ENCODE data around the gene CHI3L2. TPM values are rescaled to one million over a fixed set of nuclear protein-coding genes. Genes with fewer than 3 reads are reported as not detected.
A peak's percentile ranks its signal among the peaks of the same experiment; 100 is the strongest.

Gene CHI3L2
- total and polyA plus RNA-seq, 2 experiments from 2014 or later = 0.68 TPM; not detected in 1

- peak overlapping the region; percentile 62; the same call in 2 of the 3 replicates for H3K4me3 Mint-ChIP-seq
- H3K9me3 Mint-ChIP-seq = no peaks in the 10 kb centered on the region
- H3F3A ChIP-seq (replicated peaks; ENCODE audit: low read depth) = no peaks in the 10 kb centered on the region
- peak; percentile 35 for DNase-seq (ENCODE audit: low spot score)
- H3K36me3 Mint-ChIP-seq (ENCODE audit: low read depth) = no peaks in the 10 kb centered on the region
- H3K27ac Mint-ChIP-seq = no peak overlapping the region
- no peaks in the 10 kb centered on the region for H4K20me1 ChIP-seq (replicated peaks; ENCODE audit: insufficient read depth)
- H3K9me2 ChIP-seq (ENCODE audit: insufficient read depth) = peaks cover 4% of the 10 kb centered on the region
- H3K27ac ChIP-seq (ENCODE audit: low read depth) = no peak overlapping the region
- TF ChIP-seq ZNF114 (CRISPR knock-in tag; IDR thresholded peaks at IDR 0.05) = no peak
- peak; percentile 18 to 22; a peak in 1 of 4 replicates for TF ChIP-seq CTCF (conservative IDR thresholded peaks at IDR 0.05; ENCODE audit: low read depth in 2 of 2)
- no peak for TF ChIP-seq JUNB (IDR thresholded peaks at IDR 0.05; ENCODE audit: unreplicated experiment)
- TF ChIP-seq EZH2phosphoT487 (IDR thresholded peaks at IDR 0.05; ENCODE audit: unreplicated experiment) = no peak
- TF ChIP-seq NANOG (IDR thresholded peaks at IDR 0.05; ENCODE audit: borderline replicate concordance) = no peak
- no peak for TF ChIP-seq CREB1 (CRISPR knock-in tag; IDR thresholded peaks at IDR 0.05; ENCODE audit: low read depth)
- H3K4me2 ChIP-seq = peak overlapping the region; percentile 18
- peak overlapping the region; percentile 15; the same call in 1 of the 2 replicates for H3K4me3 ChIP-seq
- peak overlapping the region; percentile 88 for H2AFZ ChIP-seq
- peak; percentile 85 for ATAC-seq
- H3K4me1 Mint-ChIP-seq = peaks cover 16% of the 10 kb centered on the region
- H3K79me2 ChIP-seq (replicated peaks; ENCODE audit: insufficient read depth) = no peaks in the 10 kb centered on the region
- peaks cover 3% of the 10 kb centered on the region for H3K27me3 Mint-ChIP-seq (ENCODE audit: insufficient read depth, low read depth, poor library complexity)
- no peaks in the 10 kb centered on the region for H3K27me3 ChIP-seq (ENCODE audit: insufficient read depth)
- no peaks in the 10 kb centered on the region for H3K36me3 ChIP-seq (ENCODE audit: insufficient read depth)
- peaks cover 12% of the 10 kb centered on the region for H3K4me1 ChIP-seq (ENCODE audit: insufficient read depth)
These were observed 43.4 kb downstream of the CHI3L2 start for GRCh38 chr1:111270771-111271463.

GRCh38 chr1:111271464-111271801 is 43.9 kb downstream of the CHI3L2 start:
- peak; percentile 50 for ATAC-seq
- peaks cover 12% of the 10 kb centered on the region for H3K4me1 ChIP-seq (ENCODE audit: insufficient read depth)
- Mint-ChIP-seq H3K36me3 (ENCODE audit: low read depth) (no peaks in the 10 kb centered on the region), H3K27me3 (ENCODE audit: insufficient read depth, low read depth, poor library complexity) (peaks cover 3% of the 10 kb centered on the region), H3K27ac (no peak overlapping the region; the same call in 1 of the 2 replicates), H3K4me1 (peaks cover 16% of the 10 kb centered on the region), H3K4me3 (peak overlapping the region; percentile 62), H3K9me3 (no peaks in the 10 kb centered on the region)
- peak; percentile 24 for DNase-seq (ENCODE audit: low spot score)
- no peaks in the 10 kb centered on the region for H3K36me3 ChIP-seq (ENCODE audit: insufficient read depth)
- H3K4me2 ChIP-seq = peak overlapping the region; percentile 18
- no peaks in the 10 kb centered on the region for H4K20me1 ChIP-seq (replicated peaks; ENCODE audit: insufficient read depth)
- H3K9me2 ChIP-seq (ENCODE audit: insufficient read depth) = peaks cover 4% of the 10 kb centered on the region
- peak overlapping the region; percentile 88 for H2AFZ ChIP-seq
- no peaks in the 10 kb centered on the region for H3K27me3 ChIP-seq (ENCODE audit: insufficient read depth)
- TF ChIP-seq ZNF462 (CRISPR knock-in tag; IDR thresholded peaks at IDR 0.05) (no peak), ZNF331 (CRISPR knock-in tag; IDR thresholded peaks at IDR 0.05; ENCODE audit: low read depth) (no peak), ZNF114 (CRISPR knock-in tag; IDR thresholded peaks at IDR 0.05) (no peak)
- H3K79me2 ChIP-seq (replicated peaks; ENCODE audit: insufficient read depth) = no peaks in the 10 kb centered on the region
- no peaks in the 10 kb centered on the region for H3F3A ChIP-seq (replicated peaks; ENCODE audit: low read depth)
- H3K27ac ChIP-seq (ENCODE audit: low read depth) = no peak overlapping the region
- peak overlapping the region; percentile 15; the same call in 1 of the 2 replicates for H3K4me3 ChIP-seq

All from GM23338 (cell line).